GM21390 (cell line): ENCODE data around the gene HSPB6.

ENCODE experiments used
- ATAC-seq: cut with Tn5 transposase; IDR thresholded peaks from one replicate; pipeline ENCODE4 v1.9.1; 2021; ENCODE audit not compliant: unreplicated experiment

Gene HSPB6

DNA sequence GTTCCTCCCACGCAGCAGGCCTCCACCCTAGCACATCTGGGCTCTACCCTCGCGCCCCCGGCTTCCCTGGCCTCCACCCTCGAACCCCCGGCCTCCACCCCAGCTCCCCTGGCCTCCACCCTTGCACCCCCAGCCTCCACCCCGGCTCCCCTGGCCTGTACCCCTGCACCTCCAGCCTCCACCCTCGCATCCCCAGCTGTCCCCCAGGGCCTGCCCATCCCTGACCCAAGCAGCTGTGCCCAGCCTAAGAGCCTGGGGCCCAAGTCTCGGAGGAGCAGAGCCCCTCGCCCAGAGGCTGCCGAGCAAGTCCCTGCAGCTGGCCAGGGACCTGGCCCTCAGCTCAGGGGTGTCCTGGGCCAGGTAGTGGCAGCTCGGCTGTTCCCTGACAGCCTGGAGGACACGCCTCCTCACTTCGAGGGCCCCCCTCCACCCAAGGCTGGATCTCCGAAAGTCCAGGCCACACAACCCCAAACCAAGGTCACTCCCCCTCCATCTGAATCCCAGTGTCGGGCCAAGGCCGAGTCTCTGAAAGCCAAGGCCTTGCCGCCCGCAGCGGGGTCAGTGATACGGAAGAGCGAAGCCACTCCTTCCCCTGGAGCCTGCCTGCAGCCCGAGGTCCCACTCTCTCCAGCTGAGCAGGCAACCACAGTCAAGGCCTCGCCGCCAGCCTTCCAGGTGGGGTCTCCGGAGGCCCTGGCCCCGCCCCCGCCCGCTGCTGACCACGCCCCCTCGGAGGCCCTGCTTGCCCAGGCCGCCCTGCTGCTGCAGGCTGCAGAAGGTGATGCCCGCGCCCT lies 10.7 kb upstream of the HSPB6 start:
- no peak for ATAC-seq

DNA sequence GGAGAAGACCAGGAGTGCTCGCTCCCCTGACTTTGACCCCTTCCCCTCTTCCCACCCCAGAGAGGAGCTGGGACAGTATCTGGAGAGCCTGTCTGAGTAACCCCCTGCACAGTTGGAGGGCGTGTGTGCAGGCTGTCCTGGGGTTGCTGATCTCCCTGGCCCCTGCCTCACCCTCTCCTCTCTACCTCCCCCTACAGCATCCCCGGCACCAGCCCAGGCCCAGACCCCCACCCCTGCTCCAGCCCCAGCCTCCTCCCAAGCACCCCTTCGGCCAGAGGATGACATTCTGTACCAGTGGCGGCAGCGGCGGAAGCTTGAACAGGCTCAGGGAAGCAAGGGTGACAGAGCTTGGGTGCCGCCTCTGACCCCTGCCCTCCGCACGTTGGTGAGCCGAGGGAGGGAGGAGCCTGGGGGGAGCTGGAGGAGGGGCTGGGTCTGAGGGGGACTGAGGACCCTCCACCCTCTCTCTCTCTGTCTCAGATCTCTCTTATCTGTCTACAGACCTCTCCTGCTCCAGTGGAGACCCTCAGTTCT lies 9.8 kb upstream of the HSPB6 start:
- ATAC-seq = no peak

DNA sequence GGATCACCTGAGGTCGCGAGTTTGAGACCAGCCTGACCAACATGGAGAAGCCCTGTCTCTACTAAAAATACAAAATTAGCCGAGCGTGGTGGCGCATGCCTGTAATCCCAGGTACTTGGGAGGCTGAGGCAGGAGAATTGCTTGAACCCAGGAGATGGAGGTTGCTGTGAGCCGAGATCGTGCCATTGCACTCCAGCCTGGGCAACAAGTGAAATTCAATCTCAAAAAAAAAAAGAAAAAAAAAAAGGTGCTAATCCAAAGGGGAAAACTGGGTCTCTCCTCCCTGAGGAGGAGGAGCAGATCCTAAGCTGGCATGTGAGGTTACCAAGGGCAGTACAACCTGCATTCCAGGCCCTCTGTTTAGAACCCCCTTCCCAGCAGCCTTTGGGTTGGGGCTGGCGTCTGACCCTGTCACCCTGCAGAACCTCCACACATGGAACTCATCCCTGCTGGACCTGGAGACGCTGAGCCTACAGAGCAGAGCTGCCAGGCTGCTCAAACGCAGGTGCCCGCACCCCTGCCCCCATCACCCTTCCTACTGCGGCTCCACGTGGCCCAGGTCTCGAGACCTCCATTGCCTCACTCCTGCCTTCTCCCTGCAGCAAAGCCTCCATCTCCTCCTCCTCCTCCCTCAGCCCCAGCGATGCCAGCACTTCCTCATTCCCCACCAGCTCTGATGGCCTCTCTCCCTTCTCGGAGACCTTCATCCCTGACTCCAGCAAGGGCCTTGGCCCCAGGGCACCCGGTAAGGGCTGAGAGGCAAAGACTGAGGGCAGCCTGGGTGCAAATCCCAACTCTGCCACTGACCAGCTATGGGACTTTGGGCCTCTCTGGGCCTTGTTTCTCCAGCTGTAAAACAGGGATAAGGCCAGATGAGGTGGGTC lies 7.8 kb upstream of the HSPB6 start:
- no peak for ATAC-seq

DNA sequence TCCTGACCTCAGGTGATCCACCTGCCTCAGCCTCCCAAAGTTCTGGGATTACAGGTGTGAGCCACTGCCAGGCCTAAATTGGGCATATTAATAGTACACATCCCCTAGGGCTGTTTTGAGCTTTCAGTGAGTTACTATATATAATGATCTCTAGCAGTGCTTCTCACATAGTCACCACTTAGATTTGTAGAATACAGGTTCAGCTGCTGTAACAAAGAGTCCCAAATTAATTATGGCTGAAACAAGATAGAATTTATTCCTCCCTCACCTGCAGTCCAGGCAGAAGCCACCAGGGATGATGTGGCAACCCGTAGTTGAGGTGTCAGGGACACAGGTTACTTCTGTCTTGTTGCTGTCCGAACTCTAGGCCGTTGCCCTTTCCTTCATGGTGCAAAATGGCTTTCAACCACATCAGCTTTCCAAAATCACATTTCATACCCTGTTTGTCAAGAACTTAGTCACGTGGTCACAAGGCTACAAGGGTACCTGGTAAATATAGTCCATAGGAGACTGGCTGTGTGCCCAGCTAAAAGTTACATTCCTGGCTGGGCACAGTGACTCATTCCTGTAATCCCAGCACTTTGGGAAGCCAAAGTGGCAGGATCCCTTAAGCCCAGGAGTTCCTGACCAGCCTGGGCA lies 4.0 kb upstream of the HSPB6 start:
- no peak for ATAC-seq

DNA sequence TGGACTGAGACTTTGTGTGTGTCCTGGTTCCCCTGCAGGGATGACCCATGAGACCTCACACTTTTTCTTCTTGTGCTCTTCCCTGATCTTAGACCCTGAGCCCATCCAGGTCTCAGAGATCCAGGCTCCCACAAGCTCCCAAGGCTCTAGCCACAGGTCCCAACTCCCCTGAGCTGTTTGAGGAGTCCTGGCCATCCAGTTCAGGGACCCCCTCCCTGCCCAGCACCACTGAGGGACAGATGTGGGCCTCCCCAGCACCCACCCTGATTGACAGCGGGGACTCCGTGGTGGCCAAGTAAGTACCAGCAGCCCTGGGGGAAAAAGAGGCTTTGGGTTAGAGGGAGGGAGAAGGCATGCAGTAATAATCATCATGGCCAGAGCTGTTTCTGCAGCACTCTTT lies 2.9 kb upstream of the HSPB6 start:
- ATAC-seq = no peak

DNA sequence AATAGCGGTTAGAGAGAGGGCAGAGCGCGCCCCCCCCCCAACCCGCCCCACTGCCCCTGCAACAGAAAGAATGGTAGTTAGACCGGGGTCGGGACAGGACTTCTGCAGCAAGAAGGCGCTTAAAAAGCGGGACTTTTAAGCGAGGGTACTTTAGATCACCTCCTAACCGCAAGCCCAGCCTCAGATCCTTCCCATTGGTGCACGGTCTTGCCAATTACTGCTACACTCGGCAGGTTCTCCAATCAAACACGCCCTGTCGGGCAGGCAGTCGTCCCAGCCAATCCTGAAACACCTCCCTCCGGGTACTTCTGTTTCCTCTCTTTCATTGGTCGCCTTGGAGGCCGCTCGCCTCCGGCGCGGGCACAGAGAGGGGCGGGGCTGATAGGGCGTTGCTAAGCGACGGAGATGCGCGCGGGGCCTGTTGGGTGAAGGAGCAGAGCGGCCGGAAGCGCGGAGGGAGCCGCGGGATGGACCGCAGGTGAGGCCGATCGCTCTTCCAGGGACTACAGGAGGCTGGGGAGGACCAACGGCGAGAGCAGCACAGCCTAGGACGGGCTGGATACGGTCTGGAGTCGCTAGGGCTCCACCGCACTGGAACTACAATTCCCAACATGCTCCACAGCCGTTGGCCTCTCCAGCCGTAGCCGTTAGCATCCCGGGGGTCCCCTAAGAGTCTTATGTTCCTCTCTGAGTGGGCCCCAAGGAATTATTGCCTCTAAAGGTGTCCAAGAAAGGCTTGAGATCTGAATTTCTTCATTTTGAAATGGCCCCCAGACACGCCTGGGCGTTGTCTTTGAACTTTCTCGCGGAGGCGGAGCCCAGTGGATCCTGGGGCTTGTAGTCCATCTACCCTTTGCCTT lies 1.1 kb upstream of the HSPB6 start, which contains the start of gene PROSER3:
PROSER3 (plus strand) TSS at position 428 of the 860 bp plus-strand sequence; CDS start at position 468, 40 bp downstream.
- ATAC-seq = peak; percentile 93

DNA sequence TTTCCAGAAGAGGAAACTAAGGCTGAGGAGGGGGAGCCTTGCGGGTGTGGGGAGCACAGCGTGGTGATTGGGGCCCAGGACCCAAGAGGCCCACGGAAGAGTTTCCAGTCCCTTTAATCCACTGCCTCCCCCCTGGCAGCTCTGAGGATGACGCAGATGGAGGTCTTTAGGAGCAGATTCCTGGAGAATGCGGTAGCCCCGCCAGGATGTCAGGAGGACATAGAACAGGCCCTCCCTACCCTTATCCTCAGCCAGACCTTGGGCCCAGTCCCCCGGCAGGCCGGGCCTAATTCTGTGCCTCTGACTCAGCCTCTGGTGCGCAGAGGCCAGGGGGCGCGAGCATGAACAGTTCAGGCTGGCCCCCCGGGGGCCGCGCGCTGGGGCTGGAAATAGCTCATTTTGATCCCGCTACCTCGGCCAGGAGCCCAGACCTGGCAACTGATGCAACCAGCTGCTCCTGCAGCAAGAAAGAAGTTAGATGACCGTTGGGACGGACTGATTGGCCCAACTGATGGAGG lies 461 bp upstream of the HSPB6 start:
- no peak for ATAC-seq

DNA sequence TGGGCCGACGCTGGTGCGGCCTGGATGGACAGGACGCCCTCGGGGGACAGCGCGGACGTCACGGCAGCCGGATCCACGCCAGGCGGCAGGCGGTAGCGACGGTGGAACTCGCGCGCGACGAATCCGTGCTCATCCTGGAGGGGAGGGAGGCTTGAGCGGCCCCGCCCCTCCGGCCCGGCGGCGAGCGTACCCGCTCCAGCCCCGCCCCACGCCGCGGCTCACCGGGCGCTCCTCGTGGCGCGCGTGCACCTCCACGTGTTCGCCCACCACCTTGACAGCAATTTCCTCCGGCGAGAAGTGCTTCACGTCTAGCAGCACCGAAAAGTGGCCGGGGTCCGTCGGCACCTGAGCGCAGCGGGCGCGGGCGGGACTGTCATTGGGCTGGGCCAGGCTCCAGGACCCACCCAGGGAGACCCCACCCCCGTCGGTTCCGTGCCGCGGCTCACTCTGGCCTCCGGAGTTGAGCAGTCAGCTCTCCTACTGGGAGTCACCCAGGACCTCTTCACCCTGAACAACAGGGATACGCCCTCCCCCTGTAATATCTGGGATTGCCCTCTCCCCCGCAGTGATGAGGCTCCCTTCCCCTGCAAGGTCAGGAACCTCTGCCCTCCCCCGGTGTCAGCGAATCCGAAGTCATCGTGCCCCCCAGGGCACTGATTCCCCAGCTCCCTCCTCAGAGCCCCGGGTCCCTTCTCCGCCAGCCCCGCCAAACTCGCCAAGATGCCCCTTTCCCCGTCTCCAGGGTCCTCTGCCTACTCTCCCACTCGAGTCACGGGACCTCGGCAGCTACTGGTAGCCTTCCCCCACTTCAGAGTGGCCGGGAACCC lies 1.1 kb downstream of the HSPB6 start:
- no peak for ATAC-seq

DNA sequence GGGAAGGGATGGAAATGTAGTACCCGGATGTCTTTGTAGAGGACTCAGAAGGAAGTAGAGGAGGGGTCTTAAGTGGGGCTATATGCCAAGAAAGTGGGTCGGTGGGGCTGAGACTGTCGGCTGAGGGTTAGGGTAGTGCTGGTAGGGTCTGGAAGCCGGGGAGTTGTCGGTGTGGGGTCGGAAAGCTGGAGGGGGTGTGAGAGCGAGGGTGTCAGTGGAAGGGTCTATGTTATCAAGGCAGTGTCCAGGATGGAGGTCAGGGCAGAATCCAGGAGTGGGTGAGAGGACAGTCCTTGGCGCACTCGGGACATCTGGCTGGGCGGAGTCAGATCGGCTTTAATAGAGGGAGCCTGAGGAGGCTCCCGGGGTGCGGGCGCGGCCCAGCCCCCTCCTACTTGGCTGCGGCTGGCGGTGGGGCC lies 1.7 kb downstream of the HSPB6 start:
- no peak for ATAC-seq

DNA sequence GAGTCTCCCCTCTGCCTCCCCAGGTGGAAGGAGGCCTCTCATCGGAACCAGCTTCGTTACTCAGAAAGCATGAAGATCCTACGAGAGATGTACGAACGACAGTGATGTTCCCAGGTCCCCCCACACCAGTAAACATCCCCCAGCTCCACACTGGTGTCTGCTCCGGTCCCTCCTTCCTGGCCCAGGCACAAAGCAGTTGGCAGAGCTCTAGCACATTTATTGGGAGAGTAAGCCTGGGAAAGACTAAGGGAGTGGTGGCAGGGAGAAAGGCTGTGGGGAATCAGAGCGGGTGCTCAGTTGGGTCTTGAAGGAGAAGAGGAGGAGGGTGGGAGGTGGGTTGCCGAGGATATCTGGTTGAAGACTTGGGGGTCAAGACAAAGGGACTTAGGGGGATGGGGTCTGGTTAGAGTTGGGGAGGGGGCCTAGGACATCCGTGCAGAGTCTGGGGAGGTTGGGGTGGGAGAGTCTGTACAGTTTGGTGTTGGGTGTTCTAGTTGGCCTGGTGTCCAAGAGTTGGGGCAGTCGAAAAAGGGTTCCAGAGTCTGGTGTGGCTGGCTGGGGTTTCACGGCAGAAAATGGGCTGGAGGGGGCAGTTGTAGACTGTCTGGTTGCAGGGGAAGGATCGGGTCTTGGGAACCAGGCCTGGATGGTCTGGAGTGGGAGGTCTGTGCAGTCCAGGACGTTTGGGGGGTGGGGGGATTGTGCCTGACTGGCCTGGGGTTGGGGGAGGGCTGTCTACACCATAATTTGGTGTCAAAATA lies 2.3 kb downstream of the HSPB6 start:
- ATAC-seq = no peak

DNA sequence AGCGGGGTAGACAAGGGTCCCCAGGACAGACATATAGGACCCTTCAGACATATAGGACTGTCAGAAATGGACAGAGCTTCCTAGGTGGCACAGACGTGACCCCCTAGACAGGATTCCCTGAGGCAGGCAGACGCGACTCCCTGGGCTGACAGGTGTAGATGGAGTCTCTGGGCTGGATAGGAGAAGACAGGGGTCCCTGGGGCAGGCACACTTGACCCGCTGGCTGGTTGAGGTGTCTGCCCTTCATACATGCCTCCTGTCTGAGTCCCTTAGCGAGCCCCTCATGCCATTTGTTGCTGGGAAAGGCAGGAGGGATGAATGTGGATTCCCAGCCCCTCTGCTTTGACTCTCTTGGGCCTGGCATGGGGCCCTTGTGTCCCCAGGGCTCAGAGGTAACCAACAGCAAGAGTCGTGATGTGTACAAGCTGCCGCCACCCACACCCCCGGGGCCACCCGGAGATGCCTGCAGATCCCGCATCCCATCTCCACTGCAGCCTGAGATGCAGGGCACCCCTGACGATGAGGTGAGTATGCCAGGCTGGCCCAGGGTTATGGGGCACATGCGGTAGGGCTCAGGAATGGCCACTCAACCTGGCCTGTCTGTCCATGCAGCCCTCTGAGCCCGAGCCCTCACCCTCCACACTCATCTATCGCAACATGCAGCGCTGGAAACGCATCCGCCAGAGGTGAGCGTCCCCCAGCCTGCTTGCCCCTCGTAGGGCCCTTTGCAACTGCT lies 3.0 kb downstream of the HSPB6 start:
- no peak for ATAC-seq

DNA sequence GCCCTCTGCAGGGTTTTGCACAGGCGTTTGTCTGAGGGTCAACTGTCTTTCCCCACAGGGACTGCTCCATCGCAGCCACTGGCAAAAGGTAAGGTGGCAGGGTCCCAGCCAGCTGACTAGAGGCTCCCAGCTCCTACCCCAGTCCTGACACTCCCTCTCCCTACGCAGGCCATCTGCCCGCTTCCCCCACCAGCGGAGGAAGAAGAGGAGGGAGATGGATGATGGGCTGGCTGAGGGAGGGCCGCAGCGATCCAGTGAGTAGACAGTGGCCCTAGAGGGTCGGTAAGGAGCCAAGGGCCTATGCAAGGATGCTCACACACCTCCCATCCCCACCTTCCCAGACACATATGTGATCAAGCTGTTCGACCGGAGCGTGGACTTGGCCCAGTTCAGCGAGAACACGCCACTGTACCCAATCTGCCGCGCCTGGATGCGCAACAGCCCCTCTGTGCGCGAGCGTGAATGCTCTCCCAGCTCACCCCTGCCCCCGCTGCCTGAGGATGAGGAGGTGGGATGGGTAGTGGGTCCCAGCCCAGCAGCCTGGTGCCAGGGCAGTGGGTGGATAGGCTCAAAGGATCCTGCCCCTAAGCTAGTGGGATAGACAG lies 4.0 kb downstream of the HSPB6 start:
- ATAC-seq = no peak

DNA sequence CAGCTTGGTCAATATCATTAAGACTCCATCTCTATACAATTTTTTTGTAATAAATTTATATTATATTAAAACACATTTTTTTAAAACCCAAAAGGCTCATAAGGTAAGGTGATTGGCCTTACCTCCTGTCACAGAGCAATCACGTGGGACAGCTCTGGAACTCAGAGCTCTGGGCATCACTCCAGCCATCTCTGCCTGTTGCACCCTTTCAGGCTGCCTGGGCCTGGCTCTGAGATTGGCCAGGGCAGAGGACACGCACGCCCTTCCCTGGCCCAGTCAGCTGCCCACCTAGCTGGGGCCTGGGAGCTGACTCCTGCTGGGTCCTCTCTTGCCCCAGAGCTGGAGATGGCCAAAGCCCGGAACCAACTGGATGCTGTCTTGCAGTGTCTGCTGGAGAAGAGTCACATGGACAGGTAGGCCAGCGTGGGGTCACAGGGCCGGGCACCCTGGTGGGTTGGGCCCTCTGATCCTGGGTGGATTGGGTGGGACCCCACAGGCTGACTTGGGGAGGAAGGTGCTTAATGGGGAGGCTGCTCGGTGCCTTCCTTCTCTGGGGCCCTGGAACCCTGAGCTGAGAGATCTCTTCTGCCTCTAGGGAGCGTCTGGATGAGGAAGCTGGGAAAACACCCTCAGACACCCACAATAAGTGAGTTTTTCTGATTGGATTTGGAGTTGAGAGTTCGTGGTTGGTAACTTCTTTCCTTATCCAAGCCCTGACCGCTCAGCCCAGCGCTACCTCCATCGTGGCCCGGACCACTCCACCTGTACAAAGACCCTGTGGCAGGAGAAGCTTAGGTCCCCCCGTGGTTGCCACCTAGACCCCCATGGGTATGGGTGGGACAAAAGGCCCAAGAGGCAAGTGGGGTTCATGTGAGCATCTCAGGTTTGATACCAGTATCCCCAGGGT lies 4.7 kb downstream of the HSPB6 start:
- ATAC-seq = no peak

DNA sequence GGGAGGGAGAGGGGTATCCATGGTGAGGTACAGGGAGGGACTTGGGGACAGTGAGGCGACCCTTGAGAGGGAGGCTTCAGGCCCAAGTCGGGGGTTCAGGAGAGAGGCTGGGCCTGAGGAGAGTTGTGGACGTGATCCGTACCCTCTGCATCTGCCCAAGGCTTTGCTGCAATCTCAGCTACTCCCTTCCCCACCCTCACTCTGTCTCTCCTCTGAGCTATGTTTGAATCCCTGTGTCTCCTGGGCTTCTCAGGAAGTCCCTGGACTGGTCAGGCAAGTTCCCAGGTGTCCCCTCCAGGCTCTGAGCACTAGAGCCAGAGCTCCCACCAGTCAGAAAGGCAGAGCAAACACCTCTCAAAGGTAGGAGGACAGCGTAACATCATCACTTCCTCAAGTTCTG lies 6.7 kb downstream of the HSPB6 start:
- no peak for ATAC-seq

DNA sequence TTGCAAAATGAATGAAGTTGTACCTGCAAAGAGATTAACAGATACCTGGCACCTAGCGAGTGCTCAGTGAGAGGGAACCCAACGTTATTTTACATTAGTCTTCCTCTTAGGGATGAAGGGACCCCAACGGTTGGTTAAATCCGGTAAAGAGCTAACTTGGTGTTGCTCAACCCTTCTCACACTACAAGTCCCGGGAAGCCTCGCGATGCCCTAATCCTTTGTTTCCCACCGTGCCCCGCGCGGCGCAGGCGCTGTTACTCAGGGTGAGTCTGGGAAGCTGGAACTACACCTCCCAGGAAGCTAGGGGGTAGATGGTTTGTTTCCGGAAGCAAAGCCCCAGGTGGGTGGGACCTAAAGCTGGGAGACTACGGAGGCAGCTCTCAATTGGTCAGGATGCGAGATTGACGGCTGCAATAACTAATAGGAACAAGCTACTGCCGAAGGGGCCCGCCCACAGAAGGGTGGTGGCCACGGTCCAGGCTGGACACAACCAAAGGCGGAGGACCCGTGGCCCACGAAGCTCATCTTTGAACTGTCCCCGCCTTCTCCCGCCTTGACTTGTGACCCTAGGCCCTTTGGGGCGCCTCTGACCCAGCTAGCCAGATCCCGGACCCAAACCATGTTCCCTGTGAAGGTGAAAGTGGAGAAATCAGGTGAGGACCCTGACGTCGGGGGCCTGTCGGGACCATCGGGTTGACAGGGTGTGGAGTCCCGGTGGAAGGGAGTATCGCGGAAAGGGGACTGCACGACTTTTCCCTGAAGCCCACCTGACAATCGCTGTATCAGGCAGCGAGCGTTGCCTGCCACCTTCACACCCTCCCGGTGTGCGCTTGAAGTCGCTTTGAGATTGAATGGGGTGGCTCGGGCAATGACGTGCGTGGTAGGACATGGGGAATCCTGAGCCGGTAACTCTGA lies 8.5 kb downstream of the HSPB6 start, which contains the start of gene LIN37:
LIN37 (plus strand) TSS at position 471 of the 915 bp plus-strand sequence; CDS start at position 620, 149 bp downstream.
- ATAC-seq = peak; percentile 63
